CD4-positive, alpha-beta T cell (primary cell): ENCODE data around the gene NRN1L. TPM values are rescaled to one million over a fixed set of nuclear protein-coding genes. Genes with fewer than 3 reads are reported as not detected.

Source experiments
- ATAC-seq: fragments of 200-7000 bp; cut with Tn5 transposase; one replicate; pipeline ENCODE4 v1.10.0; 2022; ENCODE audit warnings: mild to moderate bottlenecking; ENCODE audit not compliant: poor library complexity
- CTCF ChIA-PET: fragments of 350-600 bp; sonication (Branson Sonifier 250); formaldehyde crosslinking; loops from one replicate; lab custom pipeline; 2021; ENCODE audit warnings: antibody characterized with exemption, inconsistent platforms; lab: Charles Lee
- POLR2A ChIA-PET: fragments of 350-600 bp; sonication (Branson Sonifier 250); formaldehyde crosslinking; loops from one replicate; lab custom pipeline; 2021; ENCODE audit warnings: antibody characterized with exemption, inconsistent platforms; lab: Charles Lee
- DNase-seq, 14 experiments: peaks; one replicate each; pipeline ENCODE4 v3.0.0-alpha.2; 2013 to 2020; ENCODE audit warnings: mixed read lengths in 2 of 14
- H3K27ac ChIP-seq, 2 donors: one replicate each; pipeline versions ENCODE4 v1.5.1 to v1.7.0; 2013; ENCODE audit warnings: low read length in 2 of 2, low read depth in 1 of 2, mild to moderate bottlenecking in 1 of 2
- H3K27me3 ChIP-seq, 2 experiments: 1 replicate in 1 of 2; 2 replicates in 1 of 2; pipeline versions ENCODE4 v1.6.1 to v1.7.0; 2013; ENCODE audit warnings: low read length in 2 of 2, control low read depth in 1 of 2, mild to moderate bottlenecking in 1 of 2, moderate library complexity in 1 of 2; ENCODE audit not compliant: insufficient read depth in 2 of 2, control insufficient read depth in 1 of 2
- H3K36me3 ChIP-seq: one replicate; pipeline ENCODE4 v1.6.1; 2013; ENCODE audit warnings: low read length, control low read depth; ENCODE audit not compliant: insufficient read depth
- H3K4me1 ChIP-seq: one replicate; pipeline ENCODE4 v1.6.1; 2013; ENCODE audit warnings: low read length, control low read depth; ENCODE audit not compliant: insufficient read depth
- H3K4me3 ChIP-seq: one replicate; pipeline ENCODE4 v1.5.1; 2013; ENCODE audit warnings: mild to moderate bottlenecking, low read length, moderate library complexity
- H3K9me3 ChIP-seq, 2 experiments: 1 replicate in 1 of 2; 2 replicates in 1 of 2; pipeline versions ENCODE4 v1.6.1 to v1.7.0; 2013; ENCODE audit warnings: low read length in 2 of 2, mild to moderate bottlenecking in 2 of 2, control low read depth in 1 of 2, moderate library complexity in 1 of 2; ENCODE audit not compliant: control insufficient read depth in 1 of 2, insufficient read depth in 1 of 2
- H3K27ac Mint-ChIP-seq: one replicate; pipeline ENCODE4 v1.8.0; 2020; ENCODE audit warnings: mixed read lengths
- H3K27me3 Mint-ChIP-seq: one replicate; pipeline ENCODE4 v1.8.0; 2021; ENCODE audit warnings: mixed read lengths
- H3K36me3 Mint-ChIP-seq: one replicate; pipeline ENCODE4 v1.8.0; 2021; ENCODE audit warnings: low read depth, mixed read lengths
- H3K4me1 Mint-ChIP-seq: one replicate; pipeline ENCODE4 v1.8.0; 2021; ENCODE audit warnings: low read depth, mixed read lengths
- H3K4me3 Mint-ChIP-seq: one replicate; pipeline ENCODE4 v1.8.0; 2020; ENCODE audit warnings: mild to moderate bottlenecking, mixed read lengths
- H3K9me3 Mint-ChIP-seq: one replicate; pipeline ENCODE4 v1.8.0; 2020; ENCODE audit warnings: mixed read lengths
- CTCF ChIP-seq: fragments of 200-600 bp; IDR thresholded peaks from one replicate; pipeline ENCODE4 v1.8.0; 2022; ENCODE audit warnings: antibody characterized with exemption, mild to moderate bottlenecking
- intact Hi-C, 2 experiments: fragments of 100-400 bp; cut with DNase I in 1 of 2; cut with micrococcal nuclease in 1 of 2; formaldehyde crosslinking; loops; one replicate each; pipeline versions ENCODE4 v1.15.1 to v1.9.0; 2023 to 2025; cut with DNase I, micrococcal nuclease
- total RNA-seq, 174 experiments: library from RNA in 2 of 174; stranded (reverse) in 2 of 174; gene quantifications; one replicate each; pipeline ENCODE4 v1.2.3 and lab custom pipeline; 2021 to 2026

NRN1L gene
- total RNA-seq, 2 experiments from 2014 or later = 2.9 to 4.4 TPM

- H3K36me3 Mint-ChIP-seq = peaks cover 36% of the 10 kb centered on the region
- no peak for ATAC-seq
- H3K4me1 ChIP-seq = peaks cover 12% of the 10 kb centered on the region
- peak overlapping the region; percentile 47 for H3K27ac Mint-ChIP-seq
- POLR2A ChIA-PET = no interaction called here
- H3K4me3 ChIP-seq = no peak overlapping the region
- H3K4me1 Mint-ChIP-seq = peaks cover 9% of the 10 kb centered on the region
- intact Hi-C loops = no loop called here
- no peak overlapping the region for H3K27ac ChIP-seq
- no peaks in the 10 kb centered on the region for H3K9me3 Mint-ChIP-seq
- H3K27me3 ChIP-seq = no peaks in the 10 kb centered on the region
- CTCF ChIA-PET = interaction anchor here (1.0 to 2.3 kb wide), 4 partner anchors 44 to 406 kb away, joined by 4 to 13 read pairs (median 8); no protein-coding TSS in a partner anchor
- peak in 1 of 14 experiments; percentile 15 for DNase-seq
- H3K4me3 Mint-ChIP-seq = no peak overlapping the region
- H3K9me3 ChIP-seq = no peaks in the 10 kb centered on the region
- no peak for TF ChIP-seq CTCF
- no peaks in the 10 kb centered on the region for H3K27me3 Mint-ChIP-seq
- peaks cover 65% of the 10 kb centered on the region for H3K36me3 ChIP-seq
Measured at GRCh38 chr16:67927131-67927941, 42.7 kb downstream of the NRN1L start.

GRCh38 chr16:67928147-67928546 lies 43.5 kb downstream of the NRN1L start:
- no peaks in the 10 kb centered on the region for H3K9me3 ChIP-seq
- no peak for ATAC-seq
- Mint-ChIP-seq H3K4me3 (no peak overlapping the region), H3K36me3 (peaks cover 37% of the 10 kb centered on the region), H3K27me3 (no peaks in the 10 kb centered on the region), H3K4me1 (peaks cover 9% of the 10 kb centered on the region), H3K9me3 (no peaks in the 10 kb centered on the region), H3K27ac (peak overlapping the region; percentile 47)
- H3K36me3 ChIP-seq = peaks cover 62% of the 10 kb centered on the region
- POLR2A ChIA-PET = interaction anchor here (0.6 kb wide), 2 partner anchors 9 to 107 kb away, joined by 3 to 4 read pairs; partner anchors contain the start of gene PSMB10
- no peak overlapping the region for H3K4me3 ChIP-seq
- H3K4me1 ChIP-seq = peaks cover 12% of the 10 kb centered on the region
- DNase-seq = no peak
- CTCF ChIA-PET = interaction anchor here (0.6 to 2.3 kb wide), 10 partner anchors 14 to 407 kb away, joined by 3 to 13 read pairs (median 6); no protein-coding TSS in a partner anchor
- no peak overlapping the region for H3K27ac ChIP-seq
- no peak for TF ChIP-seq CTCF
- H3K27me3 ChIP-seq = no peaks in the 10 kb centered on the region
- intact Hi-C loops = loop anchor here (1.0 to 2.0 kb wide), 6 partner anchors 45 to 407 kb away; no protein-coding TSS in a partner anchor

- POLR2A ChIA-PET = interaction anchor here (0.6 kb wide), 2 partner anchors 8 to 107 kb away, joined by 3 to 4 read pairs; partner anchors contain the start of gene PSMB10
Measured at GRCh38 chr16:67928561-67929364, 44.1 kb downstream of the NRN1L start.

More at GRCh38 chr16:67928561-67929364, 44.1 kb downstream of the NRN1L start:
- H3K27ac ChIP-seq = no peak overlapping the region
- intact Hi-C loops = loop anchor here (1.0 to 2.0 kb wide), 6 partner anchors 46 to 408 kb away; no protein-coding TSS in a partner anchor
- peak; percentile 82 for TF ChIP-seq CTCF
- no peak overlapping the region for H3K4me3 ChIP-seq
- H3K27me3 ChIP-seq = no peaks in the 10 kb centered on the region
- H3K4me1 ChIP-seq = peaks cover 12% of the 10 kb centered on the region
- Mint-ChIP-seq H3K27me3 (no peaks in the 10 kb centered on the region), H3K36me3 (peaks cover 41% of the 10 kb centered on the region), H3K9me3 (no peaks in the 10 kb centered on the region), H3K4me1 (peaks cover 9% of the 10 kb centered on the region), H3K4me3 (no peak overlapping the region), H3K27ac (peak overlapping the region; percentile 47)
- CTCF ChIA-PET = interaction anchor here (0.6 to 2.3 kb wide), 10 partner anchors 14 to 408 kb away, joined by 3 to 13 read pairs (median 6); no protein-coding TSS in a partner anchor
- peaks cover 57% of the 10 kb centered on the region for H3K36me3 ChIP-seq
- peak; percentile 97 for ATAC-seq
- no peaks in the 10 kb centered on the region for H3K9me3 ChIP-seq
- peak; percentile 61 to 84 (median 73) for DNase-seq
